ENCODE data around the gene TTLL8.

TTLL8 gene

DNA sequence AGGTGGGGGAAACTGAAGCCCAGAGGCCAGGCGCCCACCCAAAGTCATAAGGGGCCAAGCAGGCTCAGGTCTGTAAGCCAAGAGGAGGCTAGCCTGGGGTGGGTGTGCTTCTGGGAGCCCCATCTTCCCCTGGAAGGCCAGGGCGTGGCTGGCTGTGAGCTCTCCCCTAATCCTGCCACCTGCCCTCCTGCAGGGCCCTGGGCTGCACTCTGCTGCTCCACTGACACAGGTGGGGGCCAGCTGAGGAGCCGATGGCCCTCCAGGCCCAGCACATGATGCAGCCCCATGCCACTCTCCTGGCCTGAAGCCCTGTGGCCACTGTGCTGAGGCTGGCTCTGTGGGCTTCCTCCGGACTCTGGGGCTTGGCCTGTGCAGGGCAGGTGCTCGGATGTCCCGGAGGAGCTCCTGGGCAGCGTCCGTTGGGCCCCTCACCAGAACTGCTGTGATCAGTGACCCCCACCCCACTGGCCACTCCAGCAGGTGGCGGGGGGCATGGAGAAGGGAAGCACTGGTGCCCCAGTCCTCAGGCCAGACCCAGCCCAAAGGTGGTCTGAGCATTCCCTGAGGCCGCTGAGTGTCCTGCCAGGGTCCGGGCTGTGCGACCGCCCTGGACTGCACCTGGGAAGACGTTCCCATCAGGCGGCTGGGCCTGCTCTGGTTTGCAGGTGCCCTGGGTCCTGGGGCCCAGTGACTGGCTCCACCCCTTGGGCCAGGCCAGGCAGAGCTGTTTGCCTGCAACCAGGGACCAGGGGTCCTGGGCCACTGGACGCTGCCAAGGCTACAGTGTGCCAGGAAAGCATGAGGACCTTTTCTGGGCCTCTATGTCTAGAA lies 89.1 kb downstream of the TTLL8 start:
- Histone ChIP-seq H3K27ac (ENCODE audit: low read depth, low read length) (no peak overlapping the region), H3K36me3 (ENCODE audit: insufficient read depth, low read length) (peaks cover 4% of the 10 kb centered on the region), H3K27me3 (ENCODE audit: insufficient read depth, low read length) (peaks cover 29% of the 10 kb centered on the region), H3K4me1 (ENCODE audit: insufficient read depth, low read length) (peaks cover 3% of the 10 kb centered on the region; the same call in 1 of the 2 replicates), H3K9me3 (ENCODE audit: insufficient read depth, low read depth, low read length) (no peaks in the 10 kb centered on the region), H3K9ac (ENCODE audit: low read depth, low read length) (no peak overlapping the region), H3K4me3 (ENCODE audit: low read length) (no peak overlapping the region)
- 90% methylated on average over 16 of the region's 16 CpGs for WGBS
